ENCODE results near the gene MBLAC1.

The MBLAC1 gene

DNA sequence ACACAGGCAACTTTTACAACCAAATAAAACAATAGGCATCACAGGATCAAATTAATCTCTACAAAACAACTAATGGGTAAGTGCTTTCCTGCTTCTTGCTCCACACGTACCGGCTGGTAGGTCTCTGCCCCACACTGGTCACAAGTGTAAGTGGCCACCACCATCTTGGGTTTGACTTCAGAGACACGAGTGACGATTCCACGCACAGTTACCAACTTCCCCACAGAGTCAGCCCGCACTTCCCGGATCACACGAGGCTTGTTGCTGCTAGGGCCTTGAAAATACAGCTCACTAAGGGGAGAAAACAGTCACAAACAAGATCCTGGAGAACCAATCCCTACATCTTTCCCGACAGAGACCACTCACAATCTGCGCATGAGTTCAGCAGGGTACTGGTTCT lies 27.9 kb upstream of the MBLAC1 start:
- FAIRE-seq: no peak

GRCh38 chr7:100099452-100099851 lies 27.3 kb upstream of the MBLAC1 start:
- FAIRE-seq: no peak

DNA sequence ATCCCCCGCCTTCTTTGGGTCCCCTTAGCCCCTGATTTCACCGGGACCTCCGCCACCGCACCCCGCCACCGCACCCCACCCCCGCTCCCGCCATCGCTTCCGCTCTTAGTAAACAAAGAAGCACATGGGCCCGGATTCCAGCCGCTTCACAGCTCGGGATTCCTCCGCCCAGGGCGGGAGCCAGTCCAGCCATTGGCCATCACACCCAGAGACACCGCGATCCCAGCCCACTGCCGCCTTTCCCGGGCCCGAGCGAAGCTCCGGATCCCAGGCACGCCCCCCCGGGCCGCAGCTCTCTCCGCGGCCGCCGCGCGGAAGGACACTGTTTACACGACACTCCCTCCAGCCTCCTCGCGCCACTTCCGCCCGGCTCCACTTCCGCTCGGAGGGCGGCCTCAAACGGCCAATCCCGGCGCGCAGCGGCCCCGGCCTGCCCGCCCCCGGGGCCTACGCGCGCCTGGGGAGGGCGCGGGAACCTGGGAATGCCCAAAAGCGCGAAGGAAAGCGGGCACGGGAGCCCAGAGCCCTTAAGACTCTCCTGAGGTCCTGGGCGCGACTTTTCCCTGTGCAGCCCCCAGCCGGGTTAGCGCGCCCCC lies 26.2 kb upstream of the MBLAC1 start:
- FAIRE-seq: no peak

DNA sequence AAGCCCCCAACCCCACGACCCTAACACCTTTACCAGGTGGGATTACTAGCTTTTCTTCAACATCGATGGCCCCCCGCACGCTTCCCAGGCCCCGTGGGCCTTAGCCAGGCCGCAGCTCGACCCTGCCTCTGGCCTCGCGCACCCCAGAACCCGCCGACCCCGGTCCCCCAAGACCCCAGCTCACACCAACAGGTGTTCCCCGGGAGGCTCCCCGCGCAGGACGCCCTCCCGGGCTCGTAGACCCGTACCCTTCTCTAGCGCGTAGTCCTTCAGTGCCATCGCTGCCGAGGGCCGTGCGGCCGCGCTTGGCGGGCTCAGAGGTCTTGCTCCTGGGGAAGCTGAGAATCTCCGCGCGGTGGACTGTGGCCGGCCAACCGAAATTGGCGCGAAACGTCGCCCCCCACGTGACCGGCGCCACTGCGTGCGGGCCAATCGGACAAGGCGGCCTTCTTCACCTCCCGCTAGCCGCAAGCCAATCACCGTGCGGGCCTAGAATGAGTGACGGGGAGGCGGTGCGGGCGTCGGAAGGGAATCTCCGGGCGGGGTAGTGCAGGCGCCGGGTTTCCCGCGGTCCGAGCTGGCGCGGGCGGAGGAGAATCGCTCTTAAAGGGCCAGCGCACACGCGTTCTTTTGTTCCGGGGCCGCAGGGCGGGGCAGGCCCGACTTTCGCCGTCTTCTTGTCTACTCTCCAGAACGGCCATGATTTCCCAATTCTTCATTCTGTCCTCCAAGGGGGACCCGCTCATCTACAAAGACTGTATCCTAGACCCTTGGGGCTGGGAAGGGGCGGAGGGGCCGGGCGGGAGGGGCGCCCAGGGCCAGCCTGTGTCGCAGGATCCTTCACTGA lies 25.5 kb upstream of the MBLAC1 start, which contains the start of the genes AP4M1 and MCM7:
Gene AP4M1 (plus strand): TSS at position 628 of the 847 bp plus-strand sequence. CDS start 72 bp downstream, at position 700.
Gene MCM7 (minus strand): TSS at position 382 of the 847 bp plus-strand sequence. CDS start 103 bp downstream, at position 279.
- no peak for FAIRE-seq

- FAIRE-seq: no peak
These were observed 23.6 kb upstream of the MBLAC1 start for GRCh38 chr7:100102950-100103840.

GRCh38 chr7:100105534-100105933 lies 21.2 kb upstream of the MBLAC1 start:
- FAIRE-seq: no peak

DNA sequence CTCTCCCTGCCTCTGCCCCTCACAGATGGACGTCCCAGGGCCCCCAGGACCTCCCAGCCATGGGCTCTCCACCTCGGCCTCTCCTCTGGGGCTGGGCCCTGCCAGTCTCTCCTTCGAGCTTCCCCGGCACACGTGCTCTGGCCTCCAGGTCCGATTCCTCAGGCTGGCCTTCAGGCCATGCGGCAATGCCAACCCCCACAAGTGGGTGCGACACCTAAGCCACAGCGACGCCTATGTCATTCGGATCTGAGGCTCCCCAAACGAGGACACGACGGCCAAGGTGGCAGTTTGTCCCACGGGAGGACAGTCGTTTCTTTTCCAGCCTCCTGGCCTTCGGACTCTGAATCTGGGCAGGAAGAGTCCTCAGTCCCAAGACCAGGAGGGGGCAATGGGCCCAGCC lies 20.1 kb upstream of the MBLAC1 start:
- no peak for FAIRE-seq

GRCh38 chr7:100107125-100107737 lies 19.5 kb upstream of the MBLAC1 start:
- FAIRE-seq: no peak

GRCh38 chr7:100107890-100108289 lies 18.9 kb upstream of the MBLAC1 start:
- no peak for FAIRE-seq

DNA sequence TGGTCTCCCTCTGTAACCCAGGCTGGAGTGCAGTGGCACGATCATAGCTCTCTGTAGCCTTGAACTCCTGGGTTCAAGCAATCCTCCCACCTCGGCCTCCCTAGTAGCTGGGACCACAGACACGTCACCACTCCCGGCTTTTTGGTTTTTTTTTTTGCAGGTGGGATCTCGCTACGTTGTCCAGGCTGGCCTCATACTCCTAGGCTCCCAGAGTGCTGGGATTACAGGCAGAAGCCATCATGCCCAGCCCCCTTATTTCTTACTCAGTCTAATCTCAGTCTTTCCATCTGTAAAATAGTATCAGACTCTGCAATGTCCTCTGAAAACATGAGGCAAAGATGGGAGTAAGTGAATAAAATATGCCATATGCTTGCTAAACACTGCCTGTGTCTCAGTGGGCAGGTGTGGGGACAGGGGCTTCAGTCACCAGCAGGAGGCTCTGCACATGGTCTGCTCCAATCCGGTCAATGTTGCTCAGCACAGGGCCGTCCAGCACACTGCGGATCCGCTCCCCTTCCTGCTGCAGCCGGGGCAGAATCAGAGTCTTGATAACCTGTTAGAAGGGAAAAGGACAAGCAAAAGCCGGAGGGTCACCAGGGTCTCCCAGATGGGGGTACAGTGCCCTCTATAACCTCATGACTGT lies 17.1 kb upstream of the MBLAC1 start:
- FAIRE-seq: no peak

DNA sequence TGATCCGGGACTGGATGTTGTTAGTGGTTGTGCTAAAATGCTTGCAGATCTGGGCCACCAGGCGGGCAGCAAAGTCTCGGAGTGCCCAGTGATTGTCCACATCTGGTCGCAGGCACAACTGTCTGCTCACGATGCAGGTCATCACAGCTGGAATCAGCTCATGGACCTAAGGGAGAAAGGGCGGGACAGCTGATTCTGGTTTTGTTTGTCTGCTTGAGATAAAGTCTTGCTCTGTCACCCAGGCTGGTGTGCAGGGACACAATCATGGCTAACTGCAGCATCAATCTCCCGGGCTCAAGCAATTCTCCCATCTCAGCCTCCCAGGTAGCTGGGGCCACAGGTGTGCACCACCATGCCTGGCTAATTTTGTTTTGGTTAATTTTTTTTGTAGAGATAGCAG lies 15.6 kb upstream of the MBLAC1 start:
- no peak for FAIRE-seq

DNA sequence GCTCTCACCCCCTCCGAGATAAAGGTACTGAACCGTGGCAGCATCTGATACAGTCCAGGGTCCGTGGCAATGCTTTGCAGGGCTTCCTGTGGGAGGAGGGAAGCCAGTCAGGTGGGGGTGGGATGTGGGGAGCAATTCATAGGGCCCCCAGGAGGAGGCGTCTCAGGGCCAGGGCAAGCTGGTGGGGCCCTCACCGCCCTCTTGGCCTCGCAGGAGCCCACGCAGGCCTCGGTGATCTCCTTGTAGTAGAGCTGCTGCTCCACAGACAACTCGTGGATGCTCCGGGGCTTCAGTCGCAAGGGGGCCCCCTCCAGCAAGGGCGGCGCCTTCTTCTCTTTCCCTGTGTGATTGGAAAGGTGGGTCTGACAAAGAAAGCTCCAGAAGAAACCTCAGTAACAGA lies 14.9 kb upstream of the MBLAC1 start:
- FAIRE-seq: no peak

DNA sequence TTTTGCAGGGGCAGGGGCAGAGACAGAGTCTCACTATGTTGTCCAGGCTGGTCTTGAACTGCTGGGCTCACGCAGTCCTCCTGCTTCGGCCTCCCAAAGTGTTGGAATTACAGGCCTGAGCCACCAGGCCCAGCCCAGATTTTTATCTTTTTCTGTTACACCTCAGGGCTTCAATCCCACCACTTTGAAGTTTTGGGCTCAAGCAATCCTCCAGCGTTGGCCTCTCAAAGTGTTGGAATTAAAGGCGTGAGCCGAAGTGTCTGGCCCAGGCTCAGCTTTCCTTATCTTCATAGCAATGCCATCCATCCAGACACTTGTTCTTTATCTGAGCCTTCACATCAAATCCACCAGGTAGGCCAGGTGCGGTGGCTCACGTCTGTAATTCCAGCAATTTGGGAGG lies 11.7 kb upstream of the MBLAC1 start:
- no peak for FAIRE-seq

GRCh38 chr7:100118388-100119071 lies 8.2 kb upstream of the MBLAC1 start:
- no peak for FAIRE-seq

DNA sequence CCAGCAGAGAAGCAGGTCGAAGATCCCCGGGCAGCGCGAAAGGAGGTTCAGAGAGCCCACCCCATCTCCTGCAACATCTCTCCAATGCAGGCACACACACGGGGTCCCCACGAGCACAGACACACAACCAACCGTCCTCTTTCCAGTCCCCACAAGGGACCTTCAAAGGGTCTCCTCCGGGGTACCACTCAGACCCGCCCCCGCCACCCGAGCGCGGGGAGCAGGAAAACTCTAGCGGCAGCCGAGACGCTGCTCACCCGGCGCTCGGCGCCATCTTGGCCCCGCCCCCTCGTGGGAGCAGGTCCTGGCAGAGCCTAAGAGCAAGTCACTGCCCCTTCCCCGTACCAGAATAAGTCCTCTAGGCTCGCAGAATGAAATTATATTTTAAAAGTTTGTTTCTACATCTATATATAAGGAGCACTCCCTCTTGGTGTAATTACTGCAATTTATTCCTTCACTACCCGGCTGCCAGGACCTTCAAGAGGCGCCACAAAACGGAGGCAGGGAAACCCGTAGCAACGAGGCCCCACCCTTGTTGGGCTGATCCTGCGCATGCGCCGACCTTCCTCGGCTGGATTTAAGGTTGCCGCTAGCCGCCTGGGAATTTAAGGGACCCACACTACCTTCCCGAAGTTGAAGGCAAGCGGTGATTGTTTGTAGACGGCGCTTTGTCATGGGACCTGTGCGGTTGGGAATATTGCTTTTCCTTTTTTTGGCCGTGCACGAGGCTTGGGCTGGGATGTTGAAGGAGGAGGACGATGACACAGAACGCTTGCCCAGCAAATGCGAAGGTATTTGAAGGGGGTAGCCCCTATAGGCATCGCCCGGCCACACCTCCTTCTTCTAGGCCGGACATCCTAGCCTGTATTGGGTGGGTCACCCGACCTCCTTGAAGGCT lies 7.4 kb upstream of the MBLAC1 start, which contains the start of the genes CNPY4 and TAF6:
Gene CNPY4 (plus strand): TSS at position 563 of the 898 bp plus-strand sequence. CDS start 111 bp downstream, at position 674.
Gene TAF6 (minus strand): TSS at position 287 of the 898 bp plus-strand sequence. CDS start 5,149 bp downstream, outside the sequence.
- FAIRE-seq: no peak

DNA sequence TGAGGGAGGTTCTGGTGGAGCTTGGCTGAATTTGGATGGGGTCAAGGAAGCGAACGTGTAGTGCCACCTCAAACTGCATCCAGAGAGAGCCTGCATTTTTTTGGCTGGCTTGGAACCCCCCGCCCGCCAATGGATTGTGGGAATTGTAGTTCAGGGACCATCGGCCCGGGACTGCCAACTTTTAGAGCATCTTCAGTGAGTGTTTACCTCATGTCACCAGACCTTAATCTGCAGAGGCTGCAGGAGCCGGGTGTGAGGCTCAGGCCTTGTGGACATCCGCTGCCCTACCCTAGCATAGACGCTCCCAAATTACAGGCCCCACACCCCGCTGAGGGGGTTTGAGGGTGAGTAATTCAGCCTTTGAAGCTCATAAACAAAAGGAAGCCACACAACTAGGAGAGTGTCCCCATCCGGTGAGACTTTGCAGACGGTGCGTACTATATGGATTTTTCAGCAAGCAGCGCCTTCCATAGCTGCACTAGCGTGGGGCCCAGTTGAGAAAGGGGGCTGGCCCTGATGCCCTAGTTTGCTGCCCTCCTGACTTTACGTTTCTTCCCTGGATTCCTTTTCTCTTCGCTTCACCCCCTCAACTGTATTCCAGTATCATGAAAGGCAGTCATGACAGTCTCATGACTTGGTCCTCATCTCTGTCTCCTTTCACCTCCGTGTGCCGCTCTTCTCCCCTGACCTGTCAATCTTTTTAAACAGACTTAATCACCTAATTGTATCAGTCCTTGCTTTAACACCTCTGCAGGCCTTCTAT lies 6.6 kb upstream of the MBLAC1 start:
- FAIRE-seq: no peak

DNA sequence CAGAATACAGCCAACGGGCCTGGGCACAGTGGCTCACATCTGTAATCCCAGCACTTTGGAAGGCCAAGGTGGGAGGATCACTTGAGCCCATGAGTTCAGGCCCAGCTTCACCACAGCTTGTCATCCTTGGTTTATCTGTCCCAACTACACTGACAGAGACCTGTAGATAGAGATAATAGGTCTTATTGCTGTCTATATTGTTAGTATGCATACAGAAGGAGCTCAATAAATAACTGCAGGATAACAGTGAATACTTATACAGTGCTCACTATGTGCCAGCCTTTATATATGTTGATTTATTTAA lies 6.1 kb upstream of the MBLAC1 start:
- FAIRE-seq: no peak

DNA sequence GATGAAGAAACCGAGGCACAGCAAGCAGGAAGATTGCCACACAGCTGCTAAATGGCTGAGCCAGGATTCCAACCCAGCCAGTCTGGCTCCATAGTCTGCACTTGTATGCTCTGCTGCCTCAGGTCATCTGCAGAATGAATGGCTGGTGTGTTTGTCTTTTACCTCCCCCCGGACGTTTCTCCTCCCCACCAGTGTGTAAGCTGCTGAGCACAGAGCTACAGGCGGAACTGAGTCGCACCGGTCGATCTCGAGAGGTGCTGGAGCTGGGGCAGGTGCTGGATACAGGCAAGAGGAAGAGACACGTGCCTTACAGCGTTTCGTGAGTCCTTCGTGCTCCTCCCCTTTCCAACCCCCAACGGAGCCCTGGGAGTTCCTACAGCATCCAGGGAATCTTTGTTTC lies 4.7 kb upstream of the MBLAC1 start:
- FAIRE-seq: no peak

DNA sequence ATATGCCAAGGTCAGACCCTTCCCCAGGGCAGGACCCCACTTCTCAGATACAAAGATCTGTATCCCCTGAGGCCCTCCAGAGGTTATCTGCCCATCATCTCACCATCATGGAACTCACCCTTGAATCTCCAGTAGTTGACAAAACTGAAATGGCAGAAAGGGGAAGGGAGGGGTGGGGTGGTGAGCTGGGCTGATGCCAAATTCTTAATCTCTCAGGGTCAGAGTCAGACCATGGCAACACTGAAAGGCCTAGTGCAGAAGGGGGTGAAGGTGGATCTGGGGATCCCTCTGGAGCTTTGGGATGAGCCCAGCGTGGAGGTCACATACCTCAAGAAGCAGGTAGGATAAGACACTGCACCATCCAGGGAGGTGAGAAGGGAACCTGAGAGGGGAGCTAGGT lies 4.2 kb upstream of the MBLAC1 start:
- FAIRE-seq: no peak
